K562 (cell line): Measurements from ENCODE around the gene IFI30. TPM values are rescaled to one million over a fixed set of nuclear protein-coding genes. Genes with fewer than 3 reads are reported as not detected.

Source experiments
- ATAC-seq: fragments of 200-7000 bp; cut with Tn5 transposase; 3 replicates; pipeline ENCODE4 v1.9.1; 2020; ENCODE audit warnings: moderate library complexity
- BruUV-seq: library from RNA; stranded (reverse); fragments of 400-500 nt; replicated peaks from 2 replicates; lab custom pipeline; 2021; lab: Mats Ljungman, UMichigan
- CTCF ChIA-PET: fragments of 300-600 bp; formaldehyde crosslinking; extraction: SDS; loops from one replicate; lab custom pipeline; 2021; ENCODE audit warnings: low intra/inter-chr PET ratio; lab: Yijun Ruan, JAX
- POLR2A ChIA-PET: fragments of 300-600, 350-650 bp; sonication (Branson Sonifier 250); formaldehyde crosslinking; extraction: SDS; loops from one replicate; lab custom pipeline; 2021; ENCODE audit warnings: antibody characterized with exemption, inconsistent platforms; lab: Yijun Ruan, JAX
- DNase-seq, 4 experiments: peaks; one replicate each; pipeline versions ENCODE4 v3.0.0 to v3.0.0-alpha.2; 2011 to 2018; ENCODE audit warnings: low spot score in 3 of 4, mixed read lengths in 3 of 4; ENCODE audit errors: extremely low read depth in 1 of 4
- FAIRE-seq: peaks from 2 replicates; lab custom pipeline; 2011; peaks lifted over from hg19 to GRCh38; lab: Jason Lieb, UNC
- H2AFZ ChIP-seq: 2 replicates; pipeline ENCODE4 v1.6.0; 2011; ENCODE audit warnings: low read depth, low read length, control low read depth, inconsistent platforms
- H3K27ac ChIP-seq: fragments of 200-600 bp; 3 replicates; pipeline ENCODE4 v1.8.0; 2011; ENCODE audit warnings: low read depth, mild to moderate bottlenecking, control low read depth, inconsistent platforms, low read length, moderate library complexity, mixed read lengths; ENCODE audit errors: extremely low read depth
- H3K27me3 ChIP-seq, 2 experiments: fragments of 300-600 bp in 1 of 2; 2 replicates in 1 of 2; 3 replicates in 1 of 2; pipeline versions ENCODE4 v1.6.0 to v1.8.0; 2011; ENCODE audit warnings: inconsistent platforms in 2 of 2, low read length in 2 of 2, mild to moderate bottlenecking in 1 of 2, mixed read lengths in 1 of 2, moderate library complexity in 1 of 2; ENCODE audit not compliant: control insufficient read depth in 2 of 2, insufficient read depth in 2 of 2
- H3K36me3 ChIP-seq: fragments of 300-600 bp; 3 replicates; pipeline ENCODE4 v1.8.0; 2011; ENCODE audit warnings: mild to moderate bottlenecking, low read length, inconsistent platforms; ENCODE audit not compliant: control insufficient read depth, insufficient read depth
- H3K4me1 ChIP-seq, 2 experiments: fragments of 200-600 bp in 1 of 2; replicated peaks in 1 of 2; 2 replicates in 1 of 2; 3 replicates in 1 of 2; pipeline versions ENCODE4 v1.5.1 to v1.8.0; 2011; ENCODE audit warnings: inconsistent platforms in 2 of 2, low read length in 2 of 2, mild to moderate bottlenecking in 1 of 2, mixed read lengths in 1 of 2, moderate library complexity in 1 of 2; ENCODE audit not compliant: control insufficient read depth in 2 of 2, insufficient read depth in 2 of 2
- H3K4me2 ChIP-seq: 2 replicates; pipeline ENCODE4 v1.6.1; 2011; ENCODE audit warnings: low read length, control low read depth, inconsistent platforms, mixed read lengths; ENCODE audit not compliant: insufficient read depth
- H3K4me3 ChIP-seq: fragments of 200-600 bp; sonication (generic), shearing (Covaris generic); 2 replicates; pipeline ENCODE4 v1.5.1; 2016; ENCODE audit warnings: control low read depth, inconsistent platforms
- H3K79me2 ChIP-seq: fragments of 200-600 bp; 3 replicates; pipeline ENCODE4 v1.8.0; 2011; ENCODE audit warnings: low read length, inconsistent platforms; ENCODE audit not compliant: control insufficient read depth, insufficient read depth
- H3K9ac ChIP-seq, 2 experiments: 2 replicates each; pipeline versions ENCODE4 v1.6.0 to v1.6.1; 2011; ENCODE audit warnings: low read depth in 2 of 2, low read length in 2 of 2, control low read depth in 1 of 2, inconsistent platforms in 1 of 2, mild to moderate bottlenecking in 1 of 2, mixed read lengths in 1 of 2; ENCODE audit not compliant: insufficient read depth in 1 of 2
- H3K9me1 ChIP-seq: one replicate; pipeline ENCODE4 v1.6.0; 2011; ENCODE audit warnings: inconsistent platforms, mild to moderate bottlenecking, low read length, moderate library complexity; ENCODE audit not compliant: control insufficient read depth, insufficient read depth
- H3K9me3 ChIP-seq: replicated peaks from 2 replicates; pipeline ENCODE4 v1.5.1; 2011; ENCODE audit warnings: low read depth, low read length, inconsistent platforms; ENCODE audit not compliant: control insufficient read depth, insufficient read depth
- H4K20me1 ChIP-seq: replicated peaks from 2 replicates; pipeline ENCODE4 v1.6.1; 2011; ENCODE audit warnings: low read length, inconsistent platforms, mixed read lengths; ENCODE audit not compliant: control insufficient read depth, insufficient read depth
- DACH1 ChIP-seq: fragments of 450-650 bp; IDR thresholded peaks from 2 replicates; pipeline ENCODE4 v1.6.1; 2018; ENCODE audit not compliant: partially characterized antibody
- FOXP4 ChIP-seq: sonication (generic); formaldehyde crosslinking; IDR thresholded peaks from 2 replicates; pipeline ENCODE4 v1.8.0; 2022; ENCODE audit warnings: mild to moderate bottlenecking, missing genetic modification reagents, borderline replicate concordance
- MLX ChIP-seq, 2 experiments: fragments of 450-650 bp in 1 of 2; sonication (generic) in 1 of 2; formaldehyde crosslinking; conservative IDR thresholded peaks; 2 replicates each; pipeline versions ENCODE4 v1.4.0 to v1.8.1; 2020 to 2022; ENCODE audit warnings: mild to moderate bottlenecking in 1 of 2, missing genetic modification reagents in 1 of 2
- MTA3 ChIP-seq: fragments of 450-650 bp; formaldehyde crosslinking; IDR thresholded peaks from 2 replicates; pipeline ENCODE4 v1.6.1; 2017; ENCODE audit warnings: mild to moderate bottlenecking, borderline replicate concordance
- NFE2L1 ChIP-seq: fragments of 450-650 bp; IDR thresholded peaks from 2 replicates; pipeline ENCODE4 v1.6.1; 2016; ENCODE audit warnings: missing genetic modification characterization, low read depth, mild to moderate bottlenecking, missing compliant biosample characterization, moderate library complexity, borderline replicate concordance
- RERE ChIP-seq: sonication (generic); formaldehyde crosslinking; IDR thresholded peaks from 2 replicates; pipeline ENCODE4 v1.8.0; 2023; ENCODE audit warnings: missing genetic modification reagents, mild to moderate bottlenecking, borderline replicate concordance
- STAT5B ChIP-seq: fragments of 250-450 bp; sonication (Bioruptor Pico); IDR thresholded peaks from 2 replicates; pipeline ENCODE4 v1.8.0; 2021; ENCODE audit warnings: mild to moderate bottlenecking, inconsistent platforms
- ZNF143 ChIP-seq: sonication (generic); formaldehyde crosslinking; IDR thresholded peaks from 2 replicates; pipeline ENCODE4 v1.9.0; 2022; ENCODE audit warnings: mild to moderate bottlenecking, missing genetic modification reagents
- ZNF561 ChIP-seq: fragments of 450-650 bp; formaldehyde crosslinking; conservative IDR thresholded peaks from 2 replicates; pipeline ENCODE4 v1.4.0; 2020; ENCODE audit warnings: mild to moderate bottlenecking, moderate library complexity
- WGBS: fragments of 100-300 bp; shearing (Covaris generic); methylation state at CpG from one replicate; pipeline ENCODE4 v1.1.6; 2016; ENCODE audit warnings: low coverage, mixed read lengths; ENCODE audit not compliant: insufficient coverage; ENCODE audit errors: missing lambda C conversion rate; 5-methylcytosine and 5-hydroxymethylcytosine counted together
- in situ Hi-C: fragments of 300-500 bp; cut with MboI; formaldehyde crosslinking; loops from 4 replicates; pipeline ENCODE4 v1.15.0; 2018; ENCODE audit warnings: inconsistent platforms, mixed read lengths
- intact Hi-C: fragments of 100-400 bp; cut with micrococcal nuclease; formaldehyde crosslinking; loops from 2 replicates; pipeline ENCODE4 v1.14.2; 2022
- polyA plus RNA-seq, 8 experiments: library from polyadenylated mRNA; depleted of rRNA in 4 of 8; stranded (reverse) in 5 of 8; unstranded in 3 of 8; fragments of >200 nt; fragmentation: Nextera tagmentation in 2 of 8; fragmentation: Illumina TruSeq in 1 of 8; extraction: Ambion mirVana in 2 of 8; extraction: Trizol in 1 of 8; gene quantifications; 2 replicates each; pipeline versions ENCODE4 v1.2.1 to v1.2.3, GENCODE V29; 2011 to 2014; ENCODE audit warnings: inconsistent platforms in 1 of 8, missing spikeins in 1 of 8
- total RNA-seq, 7 experiments: library from RNA; depleted of rRNA in 6 of 7; stranded (reverse); fragments of >200 nt in 6 of 7; fragmentation: Illumina TruSeq in 2 of 7; extraction: Trizol in 2 of 7; gene quantifications; 2 replicates each; pipeline versions ENCODE4 v1.2.1 to v1.2.3, GENCODE V29; 2011 to 2021; ENCODE audit warnings: low replicate concordance in 1 of 7

The IFI30 gene
- total and polyA plus RNA-seq, 9 of the 15 experiments (the other 6 are each of a cell fraction or from before 2014, with no cell fraction given), result 63.7 to 430 (median 109) TPM

- TF ChIP-seq DACH1, result no peak
- TF ChIP-seq ZNF143 (CRISPR knock-in tag), result no peak
- TF ChIP-seq STAT5B (CRISPR knock-in tag), result no peak
- TF ChIP-seq ZNF561 (CRISPR knock-in tag), result no peak
- no peak for TF ChIP-seq RERE (CRISPR knock-in tag)
- no peak for TF ChIP-seq MTA3
- no peak for TF ChIP-seq FOXP4 (CRISPR knock-in tag)
- no peak for TF ChIP-seq MLX (CRISPR knock-in tag; conservative IDR thresholded peaks at IDR 0.05)
- no peak for TF ChIP-seq NFE2L1 (tag)
These were observed 49.8 kb upstream of the IFI30 start for GRCh38 chr19:18123819-18124218.

More at GRCh38 chr19:18123819-18124218, 49.8 kb upstream of the IFI30 start:
- CTCF ChIA-PET, result no interaction called here
- Histone ChIP-seq H3K4me3 (no peak overlapping the region), H3K4me1 (peaks cover 3 to 23% of the 10 kb centered on the region in 2 experiments; a peak in 3 of 5 replicates), H2AFZ (no peak overlapping the region), H3K9me1 (no peaks in the 10 kb centered on the region), H3K79me2 (peaks cover 6% of the 10 kb centered on the region; the same call in 1 of the 3 replicates), H3K36me3 (peaks cover 45% of the 10 kb centered on the region; the same call in 2 of the 3 replicates), H3K27ac (no peak overlapping the region), H3K4me2 (no peak overlapping the region), H3K9ac (peak overlapping the region in 1 of 2 experiments; percentile 36; a peak in 1 of 4 replicates), H3K27me3 (no peaks in the 10 kb centered on the region), H3K9me3 (no peaks in the 10 kb centered on the region), H4K20me1 (0 out of 2 replicates have a peak, but pooled peaks cover 1% of the 10 kb centered on the region)
- BruUV-seq, result no TSS peak
- no peak for DNase-seq
- in situ Hi-C loops (no loop called here), intact Hi-C loops (no loop called here)
- ATAC-seq, result no peak
- POLR2A ChIA-PET, result interaction anchor here (0.5 to 1.0 kb wide), 3 partner anchors 28 to 168 kb away, joined by 3 to 4 read pairs (median 3); no protein-coding TSS in a partner anchor
- no peak for FAIRE-seq
- 94% methylated on average over 8 of the region's 26 CpGs for WGBS
